DND-41 (cell line): ENCODE data around the gene RSPH6A.
A peak's percentile ranks its signal among the peaks of the same experiment; 100 is the strongest.

ENCODE experiments used
- ATAC-seq: fragments of 200-7000 bp; cut with Tn5 transposase; 3 replicates; pipeline ENCODE4 v1.9.1; 2021; ENCODE audit warnings: low read depth; ENCODE audit not compliant: insufficient read depth
- DNase-seq: peaks from one replicate; pipeline ENCODE4 v3.0.0-alpha.2; 2020
- H2AFZ ChIP-seq: 2 replicates; pipeline ENCODE4 v1.6.0; 2012; ENCODE audit warnings: low read depth, low read length
- H3K27ac ChIP-seq: 2 replicates; pipeline ENCODE4 v1.5.1; 2012; ENCODE audit warnings: low read length, inconsistent platforms
- H3K27me3 ChIP-seq: fragments of 200-600 bp; sonication (generic); 2 replicates; pipeline ENCODE4 v1.6.0; 2012; ENCODE audit warnings: low read length, mild to moderate bottlenecking, inconsistent platforms; ENCODE audit not compliant: insufficient read depth, poor library complexity
- H3K36me3 ChIP-seq: 2 replicates; pipeline ENCODE4 v1.5.1; 2012; ENCODE audit warnings: low read length, inconsistent platforms; ENCODE audit not compliant: insufficient read depth
- H3K4me1 ChIP-seq: 2 replicates; pipeline ENCODE4 v1.5.1; 2012; ENCODE audit warnings: mild to moderate bottlenecking, low read length; ENCODE audit not compliant: insufficient read depth
- H3K4me2 ChIP-seq: 2 replicates; pipeline ENCODE4 v1.6.0; 2012; ENCODE audit warnings: mild to moderate bottlenecking, moderate library complexity, low read length, inconsistent platforms; ENCODE audit not compliant: insufficient read depth
- H3K4me3 ChIP-seq, 2 experiments: fragments of 200-600 bp in 1 of 2; shearing (Covaris generic) in 1 of 2; 2 replicates each; pipeline ENCODE4 v1.5.1; 2012 to 2016; ENCODE audit warnings: inconsistent platforms in 2 of 2, low read length in 2 of 2, mild to moderate bottlenecking in 2 of 2, low read depth in 1 of 2, moderate library complexity in 1 of 2
- H3K79me2 ChIP-seq: 2 replicates; pipeline ENCODE4 v1.6.0; 2012; ENCODE audit warnings: low read length, inconsistent platforms; ENCODE audit not compliant: insufficient read depth
- H3K9ac ChIP-seq: 2 replicates; pipeline ENCODE4 v1.6.0; 2012; ENCODE audit warnings: low read depth, mild to moderate bottlenecking, inconsistent platforms, low read length, moderate library complexity
- H3K9me3 ChIP-seq: 2 replicates; pipeline ENCODE4 v1.5.1; 2012; ENCODE audit warnings: low read length, moderate library complexity, mild to moderate bottlenecking, inconsistent platforms; ENCODE audit not compliant: insufficient read depth, severe bottlenecking
- H4K20me1 ChIP-seq: 2 replicates; pipeline ENCODE4 v1.6.0; 2012; ENCODE audit warnings: low read length; ENCODE audit not compliant: insufficient read depth
- CTCF ChIP-seq: IDR thresholded peaks from 2 replicates; pipeline ENCODE4 v1.5.1; 2012; ENCODE audit warnings: borderline replicate concordance, low read length, moderate library complexity, mild to moderate bottlenecking; ENCODE audit not compliant: poor library complexity, severe bottlenecking; ENCODE audit errors: extremely low read depth
- EZH2 ChIP-seq: IDR thresholded peaks from 3 replicates; pipeline ENCODE4 v1.6.1; 2012; ENCODE audit warnings: borderline replicate concordance, low read depth, mild to moderate bottlenecking, moderate library complexity, low read length, inconsistent platforms; ENCODE audit not compliant: severe bottlenecking

The RSPH6A gene

GRCh38 chr19:45824531-45825262 is 9.6 kb upstream of the RSPH6A start:
- TF ChIP-seq EZH2 = no peak
- TF ChIP-seq CTCF = no peak
- ATAC-seq (no peak), DNase-seq (no peak)
- Histone ChIP-seq H3K27ac (no peak overlapping the region), H3K4me3 (no peak overlapping the region), H3K27me3 (no peaks in the 10 kb centered on the region), H3K4me1 (no peaks in the 10 kb centered on the region), H3K9ac (no peak overlapping the region), H2AFZ (no peak overlapping the region), H3K79me2 (no peaks in the 10 kb centered on the region), H3K4me2 (no peak overlapping the region), H4K20me1 (peaks cover 2% of the 10 kb centered on the region; the same call in 1 of the 2 replicates), H3K36me3 (peaks cover 95% of the 10 kb centered on the region), H3K9me3 (no peaks in the 10 kb centered on the region)

- Histone ChIP-seq H3K79me2 (no peaks in the 10 kb centered on the region), H3K4me1 (no peaks in the 10 kb centered on the region), H3K27ac (no peak overlapping the region), H3K27me3 (no peaks in the 10 kb centered on the region), H3K4me2 (no peak overlapping the region), H3K4me3 (no peak overlapping the region), H3K9ac (no peak overlapping the region), H3K36me3 (peaks cover 93% of the 10 kb centered on the region), H3K9me3 (no peaks in the 10 kb centered on the region), H4K20me1 (peaks cover 5% of the 10 kb centered on the region; the same call in 1 of the 2 replicates), H2AFZ (no peak overlapping the region)
- DNase-seq = peak; percentile 41
- TF ChIP-seq CTCF (no peak), EZH2 (no peak)
- peak; percentile 27; the same call in 1 of the 3 replicates for ATAC-seq
These were observed 8.9 kb upstream of the RSPH6A start for GRCh38 chr19:45824041-45824471.

- Histone ChIP-seq H3K4me2 (no peak overlapping the region), H3K36me3 (peaks cover 89% of the 10 kb centered on the region), H3K9me3 (no peaks in the 10 kb centered on the region), H3K4me3 (no peak overlapping the region), H3K4me1 (no peaks in the 10 kb centered on the region), H3K79me2 (no peaks in the 10 kb centered on the region), H3K9ac (no peak overlapping the region), H4K20me1 (peaks cover 5% of the 10 kb centered on the region; the same call in 1 of the 2 replicates), H3K27me3 (no peaks in the 10 kb centered on the region), H2AFZ (no peak overlapping the region), H3K27ac (no peak overlapping the region)
- TF ChIP-seq CTCF (no peak), EZH2 (no peak)
- DNase-seq (no peak), ATAC-seq (no peak)
These were observed 8.1 kb upstream of the RSPH6A start for GRCh38 chr19:45823182-45823581.
